Measurements from ENCODE around the gene ZC2HC1B.
"Not testable (repeated sequence)": the region's sequence is repeated elsewhere in the genome, so short reads cannot be mapped to it uniquely, and the experiment has no call there.

ZC2HC1B gene

DNA sequence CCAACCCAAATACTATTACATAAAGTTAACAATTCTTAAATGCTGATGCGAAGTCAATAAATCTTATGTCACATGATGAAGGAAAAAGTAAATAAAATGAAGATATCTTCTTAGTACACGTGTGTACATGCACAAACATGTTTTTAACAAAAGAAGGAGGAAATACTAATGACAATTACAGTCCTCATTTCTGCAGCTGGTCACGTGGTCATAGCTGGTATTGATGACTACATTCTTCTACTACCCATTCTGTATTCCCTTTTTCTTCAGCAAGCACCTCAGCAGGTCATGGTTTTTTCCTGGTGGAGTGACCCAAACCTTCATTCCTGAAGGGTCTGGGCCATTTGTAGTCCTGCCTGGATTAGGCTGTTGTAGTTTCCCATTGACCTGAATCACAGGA is 4.5 kb downstream of the ZC2HC1B start:
- DNase-seq (ENCODE audit: low spot score), result not testable (repeated sequence)

GRCh38 chr6:143871202-143871730 is 7.0 kb downstream of the ZC2HC1B start:
- DNase-seq (ENCODE audit: low spot score), result not testable (repeated sequence)

GRCh38 chr6:143872201-143872600 is 7.9 kb downstream of the ZC2HC1B start:
- no peak for DNase-seq (ENCODE audit: low spot score)

DNA sequence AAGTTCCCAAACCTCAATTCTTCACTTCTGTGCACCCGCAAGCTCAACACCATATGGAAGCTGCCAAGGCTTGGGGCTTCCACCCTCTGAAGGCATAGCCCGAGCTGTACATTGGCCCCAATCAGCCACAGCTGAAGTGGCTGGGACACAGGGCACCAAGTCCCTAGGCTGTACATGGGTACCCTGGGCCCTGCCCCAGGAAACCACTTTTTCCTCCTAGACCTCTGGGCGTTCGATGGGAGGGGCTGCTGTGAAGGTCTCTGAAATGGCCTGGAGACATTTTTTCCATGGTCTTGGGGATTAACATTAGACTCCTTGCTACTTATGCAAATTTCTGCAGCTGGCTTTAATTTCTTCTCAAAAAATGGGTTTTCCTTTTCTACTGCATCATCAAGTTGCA is 9.3 kb downstream of the ZC2HC1B start:
- DNase-seq (ENCODE audit: low spot score), result not testable (repeated sequence)

- DNase-seq (ENCODE audit: low spot score), result not testable (repeated sequence)
Observed at GRCh38 chr6:143874503-143874902, 10.2 kb downstream of the ZC2HC1B start.

- no peak for DNase-seq (ENCODE audit: low spot score)
Observed at GRCh38 chr6:143877584-143878271, 13.5 kb downstream of the ZC2HC1B start.

DNA sequence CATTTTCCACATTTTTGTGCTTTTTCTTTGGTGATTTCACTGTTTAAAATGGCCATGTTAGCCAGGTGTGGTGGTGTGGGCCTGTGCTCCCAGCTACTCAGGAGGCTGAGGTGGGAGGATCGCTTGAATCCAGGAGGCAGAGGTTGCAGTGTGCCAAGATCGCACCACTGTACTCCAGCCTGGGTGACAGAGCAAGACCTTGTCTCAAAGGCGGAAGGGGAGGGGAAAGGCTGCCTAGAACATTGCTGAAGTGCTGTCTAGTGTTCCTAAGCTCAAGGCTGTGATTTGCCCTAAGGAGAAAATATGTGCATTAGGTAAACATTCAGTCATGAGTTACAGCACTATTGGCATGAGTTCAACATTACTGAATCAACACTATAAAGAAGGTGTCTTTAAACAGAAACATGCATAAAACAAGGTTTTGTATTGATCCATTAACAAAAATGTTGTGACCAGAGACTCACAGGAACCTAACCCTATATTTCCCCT is 14.0 kb downstream of the ZC2HC1B start:
- DNase-seq (ENCODE audit: low spot score), result no peak

DNA sequence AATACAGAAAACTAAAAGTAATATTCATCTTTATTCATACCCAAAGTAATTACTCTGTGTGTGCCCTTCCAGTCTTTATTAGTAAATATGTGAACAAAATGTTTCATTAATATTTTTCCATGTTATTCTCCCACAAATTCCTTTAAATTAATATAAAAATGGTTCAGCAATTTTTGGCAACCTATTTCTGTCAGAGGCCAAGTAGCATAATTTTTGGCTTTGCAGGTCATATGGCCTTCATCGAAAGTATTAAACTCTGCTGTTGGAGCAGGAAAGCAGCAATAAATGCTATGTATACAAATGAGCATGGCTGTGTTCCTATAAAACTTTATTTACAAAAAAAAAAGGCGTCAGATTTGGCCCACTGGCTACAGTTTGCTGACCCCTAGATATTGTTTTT is 16.1 kb downstream of the ZC2HC1B start:
- no peak for DNase-seq (ENCODE audit: low spot score)

DNA sequence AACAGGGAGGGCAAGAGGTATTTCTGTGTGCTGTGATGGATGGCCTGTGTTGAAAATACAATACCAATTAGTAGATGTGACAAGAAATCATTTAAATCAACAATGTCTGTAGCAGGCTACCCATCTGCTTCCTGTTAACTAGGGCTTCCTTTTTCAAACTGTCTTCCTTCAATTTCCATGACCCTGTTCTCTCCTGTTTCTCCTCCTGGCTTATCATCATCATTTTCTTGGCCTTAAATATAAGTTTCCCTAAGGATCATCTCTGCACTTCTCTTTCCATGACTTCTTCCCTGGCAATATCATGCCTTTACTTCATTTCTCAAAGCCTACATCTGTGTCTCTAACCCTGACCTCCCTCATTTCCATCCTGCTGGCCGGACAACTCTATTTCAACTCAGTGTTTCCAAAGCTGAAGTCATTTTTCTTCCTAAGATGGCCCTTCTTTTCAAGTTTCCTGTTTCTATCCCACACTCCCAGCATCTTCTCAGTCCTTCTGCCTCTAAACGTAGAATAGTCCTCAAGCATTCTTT is 18.2 kb downstream of the ZC2HC1B start:
- no peak for DNase-seq (ENCODE audit: low spot score)

- no peak for DNase-seq (ENCODE audit: low spot score)
Observed at GRCh38 chr6:143884216-143884900, 20.1 kb downstream of the ZC2HC1B start.

DNA sequence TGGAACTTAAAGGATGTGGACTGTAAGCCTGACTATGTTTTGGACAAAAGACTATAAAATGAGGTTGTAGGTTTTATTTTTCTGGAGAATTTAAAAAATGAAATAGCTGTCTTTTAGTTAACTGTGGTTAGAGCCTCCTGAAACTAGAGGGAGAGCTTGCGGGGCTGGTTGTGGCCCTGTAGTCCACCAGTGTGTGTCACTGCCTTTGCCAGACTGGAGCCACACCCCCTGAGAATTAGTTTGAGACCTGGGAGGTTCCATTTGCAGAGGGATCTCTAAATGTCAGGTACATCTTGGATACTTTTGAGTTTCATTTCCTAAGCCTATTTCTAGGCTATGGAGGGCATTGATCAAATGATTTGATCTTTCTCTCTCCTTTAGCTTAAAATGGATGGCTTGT is 20.8 kb downstream of the ZC2HC1B start:
- no peak for DNase-seq (ENCODE audit: low spot score)

GRCh38 chr6:143894655-143895054 is 30.4 kb downstream of the ZC2HC1B start:
- DNase-seq (ENCODE audit: low spot score), result no peak

- no peak for DNase-seq (ENCODE audit: low spot score)
Observed at GRCh38 chr6:143896126-143896860, 32.0 kb downstream of the ZC2HC1B start.

GRCh38 chr6:143900358-143900757 is 36.1 kb downstream of the ZC2HC1B start:
- no peak for DNase-seq (ENCODE audit: low spot score)

DNA sequence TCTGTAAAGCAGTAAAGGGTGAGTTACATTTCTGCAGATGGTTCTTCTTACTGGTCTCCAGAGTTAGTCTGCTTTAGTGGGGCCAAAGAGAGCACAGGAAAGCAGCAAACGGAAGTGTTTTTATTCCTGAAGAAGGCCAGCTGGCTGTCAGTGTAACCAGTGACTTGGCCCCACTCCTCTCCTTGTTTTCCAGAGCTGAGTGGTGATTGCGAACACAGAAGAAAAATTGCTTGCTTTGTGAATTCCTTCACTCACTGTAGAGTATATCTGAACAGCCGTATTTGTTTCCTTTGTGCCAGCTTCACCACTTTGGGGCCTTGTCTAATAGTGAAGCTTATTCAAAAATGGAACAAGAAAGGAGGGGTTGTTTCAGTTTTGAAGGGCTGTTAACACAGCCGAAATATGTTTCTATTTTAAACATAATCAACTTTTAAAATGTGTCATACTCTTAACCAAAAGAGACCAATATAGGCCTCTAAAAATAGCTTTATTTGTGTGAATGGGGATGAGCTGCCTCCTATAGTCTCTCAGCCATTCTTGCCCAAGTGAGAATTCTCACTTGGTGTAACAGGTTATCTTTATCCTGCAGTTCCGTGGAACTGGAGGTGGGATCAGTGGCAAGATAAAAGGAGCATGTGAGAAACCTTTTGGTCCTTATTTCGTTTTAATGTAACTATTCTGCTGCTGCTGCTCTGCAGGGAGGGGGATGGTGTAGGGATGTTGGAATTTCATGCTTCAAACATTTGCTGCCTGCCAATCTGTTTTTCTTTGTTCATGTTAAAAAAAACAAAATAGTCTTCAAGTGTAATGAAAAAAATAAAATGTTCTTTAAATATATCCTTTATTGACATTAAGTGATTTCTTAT is 37.8 kb downstream of the ZC2HC1B start:
- DNase-seq (ENCODE audit: low spot score), result no peak

GRCh38 chr6:143902827-143903226 is 38.6 kb downstream of the ZC2HC1B start:
- DNase-seq (ENCODE audit: low spot score), result no peak

GRCh38 chr6:143911028-143911427 is 46.8 kb downstream of the ZC2HC1B start:
- DNase-seq (ENCODE audit: low spot score), result no peak

- DNase-seq (ENCODE audit: low spot score), result no peak
Observed at GRCh38 chr6:143912671-143913070, 48.4 kb downstream of the ZC2HC1B start.

GRCh38 chr6:143917026-143917425 is 52.8 kb downstream of the ZC2HC1B start:
- DNase-seq (ENCODE audit: low spot score), result not testable (repeated sequence)

DNA sequence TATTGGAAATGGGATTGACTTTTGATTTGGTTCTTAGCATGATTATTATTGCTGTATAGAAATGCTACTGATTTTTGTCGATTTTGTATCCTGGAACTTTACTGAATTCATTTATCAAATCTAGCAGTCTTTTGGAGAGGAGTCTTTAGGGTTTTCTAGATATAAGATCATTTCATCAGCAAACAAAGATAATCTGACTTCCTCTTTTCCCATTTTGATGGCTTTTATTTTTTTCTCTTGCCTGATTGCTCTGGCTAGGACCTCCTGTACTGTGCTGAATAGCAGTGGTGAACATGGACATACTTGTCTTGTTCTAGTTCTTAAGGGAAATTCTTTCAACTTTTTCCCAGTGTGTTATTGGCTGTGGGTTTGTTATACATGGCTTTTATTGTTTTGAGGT is 64.6 kb downstream of the ZC2HC1B start:
- no peak for DNase-seq (ENCODE audit: low spot score)

- no peak for DNase-seq (ENCODE audit: low spot score)
Observed at GRCh38 chr6:143929975-143930374, 65.7 kb downstream of the ZC2HC1B start.
